HG03442 (cell line): Measurements from ENCODE around the gene SPG21.

Experiments used
- ATAC-seq: cut with Tn5 transposase; IDR thresholded peaks from one replicate; pipeline ENCODE4 v1.9.1; 2021; ENCODE audit warnings: mild to moderate bottlenecking, moderate library complexity; ENCODE audit not compliant: unreplicated experiment

The SPG21 gene

GRCh38 chr15:64993290-64993689 is 3.6 kb upstream of the SPG21 start:
- ATAC-seq = no peak

GRCh38 chr15:64991536-64992135 is 1.9 kb upstream of the SPG21 start:
- no peak for ATAC-seq

- ATAC-seq = no peak
These were observed 405 bp upstream of the SPG21 start for GRCh38 chr15:64990168-64990470.

GRCh38 chr15:64987136-64987535 is 2.6 kb downstream of the SPG21 start:
- no peak for ATAC-seq

GRCh38 chr15:64985366-64986033 is 4.2 kb downstream of the SPG21 start:
- ATAC-seq = no peak

- no peak for ATAC-seq
These were observed 7.2 kb downstream of the SPG21 start for GRCh38 chr15:64982472-64982871.

- ATAC-seq = no peak
These were observed 7.8 kb downstream of the SPG21 start for GRCh38 chr15:64981812-64982431.

- no peak for ATAC-seq
These were observed 10.4 kb downstream of the SPG21 start for GRCh38 chr15:64979252-64979710.

- no peak for ATAC-seq
These were observed 14.3 kb downstream of the SPG21 start for GRCh38 chr15:64975390-64975789.

- ATAC-seq = no peak
These were observed 19.0 kb downstream of the SPG21 start for GRCh38 chr15:64970698-64971097.

GRCh38 chr15:64969401-64969800 is 20.3 kb downstream of the SPG21 start:
- no peak for ATAC-seq

GRCh38 chr15:64961013-64961412 is 28.7 kb downstream of the SPG21 start:
- no peak for ATAC-seq

GRCh38 chr15:64960153-64960552 is 29.6 kb downstream of the SPG21 start:
- no peak for ATAC-seq

GRCh38 chr15:64959128-64959527 is 30.6 kb downstream of the SPG21 start:
- ATAC-seq = no peak

- no peak for ATAC-seq
These were observed 35.3 kb downstream of the SPG21 start for GRCh38 chr15:64954395-64954794.

- no peak for ATAC-seq
These were observed 37.8 kb downstream of the SPG21 start for GRCh38 chr15:64951777-64952418.

- no peak for ATAC-seq
These were observed 38.8 kb downstream of the SPG21 start for GRCh38 chr15:64950888-64951287.

GRCh38 chr15:64949383-64950186 is 40.1 kb downstream of the SPG21 start:
- ATAC-seq = no peak

- ATAC-seq = no peak
These were observed 40.8 kb downstream of the SPG21 start for GRCh38 chr15:64948916-64949315.

GRCh38 chr15:64947211-64947610 is 42.5 kb downstream of the SPG21 start:
- no peak for ATAC-seq

- no peak for ATAC-seq
These were observed 44.8 kb downstream of the SPG21 start for GRCh38 chr15:64944961-64945360.
